LNCAP (cell line): Measurements from ENCODE around the gene C4orf33.

Experiments used
- CTCF ChIP-seq: fragments of 450-650 bp; IDR thresholded peaks from 2 replicates; pipeline ENCODE4 v1.5.1; 2017; ENCODE audit warnings: mild to moderate bottlenecking

C4orf33 gene

GRCh38 chr4:129082302-129082701, 13.7 kb upstream of the C4orf33 start:
- no peak for TF ChIP-seq CTCF

GRCh38 chr4:129085472-129085871, 10.5 kb upstream of the C4orf33 start:
- TF ChIP-seq CTCF, result no peak

- TF ChIP-seq CTCF, result no peak
Observed at GRCh38 chr4:129087516-129087915, 8.4 kb upstream of the C4orf33 start.

GRCh38 chr4:129092631-129093190, 3.2 kb upstream of the C4orf33 start:
- TF ChIP-seq CTCF, result no peak

- no peak for TF ChIP-seq CTCF
Observed at GRCh38 chr4:129093191-129093920, 2.6 kb upstream of the C4orf33 start, which contains the start of gene SCLT1. Gene SCLT1 (minus strand): TSS chr4:129093539. CDS start chr4:129093103, 436 bp downstream.

GRCh38 chr4:129094347-129094746, 1.6 kb upstream of the C4orf33 start:
- no peak for TF ChIP-seq CTCF

- no peak for TF ChIP-seq CTCF
Observed at GRCh38 chr4:129098531-129099001, 2.6 kb downstream of the C4orf33 start.
